GM12875 (cell line): ENCODE measurements around the gene ARPC4.

Source experiments
- H3K4me3 ChIP-seq: one replicate; pipeline ENCODE4 v1.5.1; 2011; ENCODE audit warnings: low read depth, low read length, control low read depth
- CTCF ChIP-seq: IDR thresholded peaks from 2 replicates; pipeline ENCODE4 v1.5.1; 2011; ENCODE audit warnings: low read depth, mild to moderate bottlenecking, control low read depth, inconsistent platforms, low read length, moderate library complexity, borderline replicate concordance; ENCODE audit not compliant: insufficient read depth

Gene ARPC4

GRCh38 chr3:9779075-9779593 lies 13.7 kb upstream of the ARPC4 start:
- no peak overlapping the region for H3K4me3 ChIP-seq

GRCh38 chr3:9779721-9780457 lies 13.0 kb upstream of the ARPC4 start:
- H3K4me3 ChIP-seq = no peak overlapping the region
- no peak for TF ChIP-seq CTCF

More at GRCh38 chr3:9779075-9779593, 13.7 kb upstream of the ARPC4 start:
- TF ChIP-seq CTCF = no peak

GRCh38 chr3:9780458-9780812 lies 12.4 kb upstream of the ARPC4 start:
- TF ChIP-seq CTCF = no peak
- no peak overlapping the region for H3K4me3 ChIP-seq

- TF ChIP-seq CTCF = no peak
- no peak overlapping the region for H3K4me3 ChIP-seq
Measured at GRCh38 chr3:9780910-9781309, 12.0 kb upstream of the ARPC4 start.

GRCh38 chr3:9781551-9781950 lies 11.3 kb upstream of the ARPC4 start:
- no peak overlapping the region for H3K4me3 ChIP-seq
- no peak for TF ChIP-seq CTCF

- H3K4me3 ChIP-seq = no peak overlapping the region
- no peak for TF ChIP-seq CTCF
Measured at GRCh38 chr3:9781978-9782603, 10.8 kb upstream of the ARPC4 start.

GRCh38 chr3:9782770-9783169 lies 10.1 kb upstream of the ARPC4 start:
- TF ChIP-seq CTCF = peak; percentile 24; the same call in 1 of the 2 replicates
- H3K4me3 ChIP-seq = no peak overlapping the region
